HFF-Myc (cell line): Measurements from ENCODE around the gene EFCAB11.

Experiments used
- DNase-seq: peaks from one replicate; pipeline ENCODE4 v3.0.0-alpha.2; 2011; ENCODE audit warnings: low read depth; ENCODE audit errors: extremely low read depth
- H3K4me3 ChIP-seq: replicated peaks from 2 replicates; pipeline ENCODE4 v1.5.1; 2011; ENCODE audit warnings: low read depth, mild to moderate bottlenecking, control low read depth, low read length
- CTCF ChIP-seq: IDR thresholded peaks from 2 replicates; pipeline ENCODE4 v1.5.1; 2012; ENCODE audit warnings: mild to moderate bottlenecking, low read depth, low read length, control low read depth; ENCODE audit errors: missing control alignments

The EFCAB11 gene

DNA sequence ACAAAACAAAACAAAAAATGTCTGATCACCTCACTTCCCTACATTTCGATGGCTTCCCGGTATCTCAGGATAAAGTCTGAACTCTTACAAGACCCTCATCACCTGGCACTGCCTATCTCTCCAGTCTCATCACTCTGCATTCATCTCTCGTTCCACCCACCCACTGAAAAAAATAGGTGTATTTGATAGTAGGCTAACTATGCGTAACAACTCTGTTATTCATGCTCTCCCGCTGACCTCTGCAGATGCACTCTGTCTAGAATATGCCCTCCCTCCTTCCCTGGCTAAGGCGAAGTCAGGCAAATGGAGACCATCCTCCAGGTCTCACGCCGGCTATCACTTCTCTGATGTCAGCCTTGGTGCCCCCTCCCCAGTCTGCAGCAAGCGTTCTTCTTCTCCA lies 44.9 kb downstream of the EFCAB11 start:
- H3K4me3 ChIP-seq = no peak overlapping the region
- no peak for DNase-seq
- TF ChIP-seq CTCF = no peak

GRCh38 chr14:89908712-89909450 lies 45.6 kb downstream of the EFCAB11 start:
- no peak for DNase-seq
- TF ChIP-seq CTCF = no peak
- H3K4me3 ChIP-seq = no peak overlapping the region

- no peak overlapping the region for H3K4me3 ChIP-seq
- DNase-seq = no peak
- no peak for TF ChIP-seq CTCF
These were observed 46.9 kb downstream of the EFCAB11 start for GRCh38 chr14:89907655-89908054.

- no peak for DNase-seq
- TF ChIP-seq CTCF = no peak
These were observed 48.5 kb downstream of the EFCAB11 start for GRCh38 chr14:89906000-89906399.

GRCh38 chr14:89903340-89903952 lies 51.1 kb downstream of the EFCAB11 start:
- no peak overlapping the region for H3K4me3 ChIP-seq
- DNase-seq = no peak
- TF ChIP-seq CTCF = no peak

More at GRCh38 chr14:89906000-89906399, 48.5 kb downstream of the EFCAB11 start:
- no peak overlapping the region for H3K4me3 ChIP-seq

DNA sequence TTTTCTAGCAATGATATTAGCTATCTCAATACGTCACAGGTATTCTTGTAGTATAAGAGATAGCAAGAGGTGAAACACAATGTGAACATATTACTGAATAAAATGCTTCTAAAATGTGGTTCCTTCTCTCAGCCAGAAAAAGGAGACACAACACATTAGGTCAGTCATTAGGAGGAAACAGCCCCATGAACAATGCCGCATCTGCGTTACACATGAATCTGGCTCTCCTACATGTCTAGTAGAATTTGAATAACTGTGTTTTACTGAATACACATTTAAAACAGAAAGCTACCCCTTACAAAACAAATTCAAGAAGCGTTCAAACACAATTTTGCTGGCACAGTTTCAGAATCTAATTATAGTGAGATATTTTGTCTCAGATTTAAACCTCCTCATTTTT lies 51.6 kb downstream of the EFCAB11 start:
- no peak for TF ChIP-seq CTCF
- no peak overlapping the region for H3K4me3 ChIP-seq
- no peak for DNase-seq
